Right atrium auricular region (tissue), 2 donors: ENCODE measurements around the gene SREBF2. TPM values are rescaled to one million over a fixed set of nuclear protein-coding genes. Genes with fewer than 3 reads are reported as not detected.
"Not testable (repeated sequence)": the region's sequence is repeated elsewhere in the genome, so short reads cannot be mapped to it uniquely, and the experiment has no call there.

ENCODE experiments used
- DNase-seq: peaks from one replicate; pipeline ENCODE4 v3.0.0-alpha.2; 2019; ENCODE audit warnings: low spot score
- H3K27ac ChIP-seq, 2 donors: fragments of 200-600 bp; sonication (generic); 1 replicate in 1 of 2; 2 replicates in 1 of 2; pipeline ENCODE4 v1.5.1; 2016 to 2019
- H3K27me3 ChIP-seq, 2 donors: fragments of 200-600 bp; sonication (generic); one replicate each; pipeline versions ENCODE4 v1.5.1 to v1.6.0; 2017 to 2019
- H3K36me3 ChIP-seq: fragments of 200-600 bp; sonication (generic); one replicate; pipeline ENCODE4 v1.5.1; 2016
- H3K4me1 ChIP-seq, 2 donors: fragments of 200-600 bp; sonication (generic); one replicate each; pipeline versions ENCODE4 v1.5.1 to v1.6.0; 2017 to 2019
- H3K4me3 ChIP-seq, 2 donors: fragments of 200-600 bp; sonication (generic); 1 replicate in 1 of 2; 2 replicates in 1 of 2; pipeline ENCODE4 v1.5.1; 2017 to 2019; ENCODE audit warnings: mild to moderate bottlenecking in 1 of 2, moderate library complexity in 1 of 2
- H3K9me3 ChIP-seq, 2 donors: fragments of 200-600 bp; sonication (generic); one replicate each; pipeline ENCODE4 v1.5.1; 2019
- total RNA-seq, 2 donors: library from RNA; depleted of rRNA; stranded (reverse); fragments of >200 nt; gene quantifications; one replicate each; pipeline ENCODE4 v1.1.0, GENCODE V29; 2016
- TF ChIP-seq, protein P1 (sequence below), 2 donors: fragments of 200-600 bp; sonication (generic); IDR thresholded peaks; one replicate each; pipeline ENCODE4 v1.5.1; 2019; ENCODE audit warnings: antibody characterized with exemption in 2 of 2

The SREBF2 gene
- total RNA-seq, 2 donors from 2014 or later: 45.6 to 61.4 TPM

- Histone ChIP-seq H3K4me3 (peak overlapping the region; percentile 80 to 97), H3K9me3 (no peaks in the 10 kb centered on the region), H3K27ac (peak overlapping the region; percentile 90 to 99), H3K27me3 (no peaks in the 10 kb centered on the region), H3K4me1 (peaks cover 0 to 30% of the 10 kb centered on the region in 2 donors), H3K36me3 (no peaks in the 10 kb centered on the region)
- DNase-seq: no peak
- TF ChIP-seq, protein P1, sequence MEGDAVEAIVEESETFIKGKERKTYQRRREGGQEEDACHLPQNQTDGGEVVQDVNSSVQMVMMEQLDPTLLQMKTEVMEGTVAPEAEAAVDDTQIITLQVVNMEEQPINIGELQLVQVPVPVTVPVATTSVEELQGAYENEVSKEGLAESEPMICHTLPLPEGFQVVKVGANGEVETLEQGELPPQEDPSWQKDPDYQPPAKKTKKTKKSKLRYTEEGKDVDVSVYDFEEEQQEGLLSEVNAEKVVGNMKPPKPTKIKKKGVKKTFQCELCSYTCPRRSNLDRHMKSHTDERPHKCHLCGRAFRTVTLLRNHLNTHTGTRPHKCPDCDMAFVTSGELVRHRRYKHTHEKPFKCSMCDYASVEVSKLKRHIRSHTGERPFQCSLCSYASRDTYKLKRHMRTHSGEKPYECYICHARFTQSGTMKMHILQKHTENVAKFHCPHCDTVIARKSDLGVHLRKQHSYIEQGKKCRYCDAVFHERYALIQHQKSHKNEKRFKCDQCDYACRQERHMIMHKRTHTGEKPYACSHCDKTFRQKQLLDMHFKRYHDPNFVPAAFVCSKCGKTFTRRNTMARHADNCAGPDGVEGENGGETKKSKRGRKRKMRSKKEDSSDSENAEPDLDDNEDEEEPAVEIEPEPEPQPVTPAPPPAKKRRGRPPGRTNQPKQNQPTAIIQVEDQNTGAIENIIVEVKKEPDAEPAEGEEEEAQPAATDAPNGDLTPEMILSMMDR (IDR thresholded peaks at IDR 0.05): no peak
These were observed 915 bp upstream of the SREBF2 start for GRCh38 chr22:41831828-41832552.

- no peaks in the 10 kb centered on the region for H3K9me3 ChIP-seq
- H3K27ac ChIP-seq: peak overlapping the region; percentile 90 to 99
- TF ChIP-seq, protein P1 (IDR thresholded peaks at IDR 0.05): no peak
- peak; percentile 65 for DNase-seq
- no peaks in the 10 kb centered on the region for H3K36me3 ChIP-seq
- H3K4me3 ChIP-seq: peak overlapping the region; percentile 80 to 97
- peaks cover 0 to 27% of the 10 kb centered on the region in 2 donors for H3K4me1 ChIP-seq
- H3K27me3 ChIP-seq: no peaks in the 10 kb centered on the region
These were observed 582 bp downstream of the SREBF2 start for GRCh38 chr22:41833369-41834004.

DNA sequence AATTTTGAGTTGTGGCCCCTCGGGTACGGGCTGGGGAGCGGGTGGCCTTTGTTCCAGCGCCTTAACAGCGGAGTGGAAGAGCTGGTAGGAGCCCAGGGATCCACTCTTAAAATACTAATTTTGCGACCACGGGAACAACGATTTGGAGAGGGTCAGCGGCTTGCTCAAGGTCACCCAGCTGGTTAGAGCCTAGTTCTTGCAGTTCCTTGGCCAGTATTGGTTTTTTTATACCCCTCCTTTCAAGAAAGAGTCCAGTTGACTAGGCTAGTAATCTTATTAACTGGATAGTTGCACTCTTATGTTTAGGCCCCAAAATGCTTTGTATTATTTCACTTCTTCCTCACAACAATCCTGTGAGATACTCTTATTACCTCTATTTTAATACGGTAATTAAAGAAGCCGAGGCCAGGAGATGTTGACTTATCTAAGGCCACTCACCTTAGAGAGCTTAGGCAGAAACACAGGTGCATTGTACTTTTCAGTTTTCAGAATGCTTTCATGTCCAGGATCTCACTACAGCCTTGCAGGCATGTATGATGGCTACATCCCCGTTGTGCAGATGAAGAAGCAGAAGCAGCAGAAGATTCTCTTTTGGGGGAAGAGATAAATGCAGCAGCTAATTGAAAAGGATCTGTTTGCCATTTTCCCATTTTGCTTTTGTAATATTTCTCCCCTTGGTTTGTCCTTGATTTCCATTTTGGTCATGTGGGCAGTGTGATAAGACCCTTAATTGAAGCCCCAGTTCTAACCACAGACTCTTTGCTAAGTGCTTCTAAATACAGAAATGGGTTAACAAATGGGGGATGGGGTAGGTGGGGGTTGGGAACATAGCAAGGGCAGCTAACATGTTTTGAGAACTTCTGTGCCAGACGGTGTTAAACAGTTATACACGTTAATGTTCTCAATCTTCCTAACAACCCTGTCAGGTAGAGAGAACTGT, 1.4 kb downstream of the SREBF2 start:
- H3K27ac ChIP-seq: peak overlapping the region; percentile 90 to 99

GRCh38 chr22:41835462-41835861, 2.6 kb downstream of the SREBF2 start:
- peaks cover 0 to 34% of the 10 kb centered on the region in 2 donors for H3K4me1 ChIP-seq
- not testable (repeated sequence) for H3K9me3 ChIP-seq, H3K36me3 ChIP-seq, H3K27ac ChIP-seq, H3K27me3 ChIP-seq, DNase-seq, H3K4me3 ChIP-seq

More for the DNA sequence above, 1.4 kb downstream of the SREBF2 start:
- H3K27me3 ChIP-seq: no peaks in the 10 kb centered on the region
- TF ChIP-seq, protein P1 (IDR thresholded peaks at IDR 0.05): no peak
- H3K36me3 ChIP-seq: no peaks in the 10 kb centered on the region
- peaks cover 0 to 34% of the 10 kb centered on the region in 2 donors for H3K4me1 ChIP-seq
- H3K4me3 ChIP-seq: peak overlapping the region; percentile 80 to 97
- no peaks in the 10 kb centered on the region for H3K9me3 ChIP-seq
- no peak for DNase-seq

GRCh38 chr22:41836551-41836950, 3.6 kb downstream of the SREBF2 start:
- H3K4me1 ChIP-seq: peaks cover 0 to 38% of the 10 kb centered on the region in 2 donors
- TF ChIP-seq, protein P1 (IDR thresholded peaks at IDR 0.05): no peak
- H3K27ac ChIP-seq: no peak overlapping the region

More at GRCh38 chr22:41836551-41836950, 3.6 kb downstream of the SREBF2 start:
- H3K4me3 ChIP-seq: no peak overlapping the region
- H3K9me3 ChIP-seq: no peaks in the 10 kb centered on the region
- no peaks in the 10 kb centered on the region for H3K27me3 ChIP-seq
- H3K36me3 ChIP-seq: no peaks in the 10 kb centered on the region
- no peak for DNase-seq
